Loucy (cell line): Measurements from ENCODE around the gene TBC1D1.

Source experiments
- H2AFZ ChIP-seq: fragments of 200-600 bp; sonication (generic); 2 replicates; pipeline ENCODE4 v1.6.0; 2016; ENCODE audit warnings: antibody characterized with exemption, mild to moderate bottlenecking, low read length, moderate library complexity
- H3F3A ChIP-seq: fragments of 200-600 bp; 2 replicates; pipeline ENCODE4 v1.6.0; 2016; ENCODE audit warnings: antibody characterized with exemption, low read depth, mild to moderate bottlenecking
- H3K27me3 ChIP-seq: fragments of 200-600 bp; sonication (generic); 2 replicates; pipeline ENCODE4 v1.6.1; 2014; ENCODE audit warnings: low read length, mild to moderate bottlenecking; ENCODE audit not compliant: insufficient read depth, poor library complexity, severe bottlenecking
- H3K36me3 ChIP-seq: fragments of 200-600 bp; sonication (generic); 2 replicates; pipeline ENCODE4 v1.6.1; 2016; ENCODE audit warnings: low read length; ENCODE audit not compliant: insufficient read depth
- H3K4me1 ChIP-seq: fragments of 200-600 bp; sonication (generic); 2 replicates; pipeline ENCODE4 v1.5.1; 2014; ENCODE audit warnings: low read length, mild to moderate bottlenecking; ENCODE audit not compliant: insufficient read depth, poor library complexity, severe bottlenecking
- H3K4me2 ChIP-seq: fragments of 200-600 bp; sonication (generic); 2 replicates; pipeline ENCODE4 v1.6.0; 2014; ENCODE audit warnings: antibody characterized with exemption, low read length, low read depth, mild to moderate bottlenecking; ENCODE audit not compliant: poor library complexity, severe bottlenecking
- H3K4me3 ChIP-seq: fragments of 200-600 bp; sonication (generic); 2 replicates; pipeline ENCODE4 v1.5.1; 2014; ENCODE audit warnings: low read length, mild to moderate bottlenecking, mixed read lengths; ENCODE audit not compliant: poor library complexity, severe bottlenecking
- H3K79me2 ChIP-seq: fragments of 200-600 bp; sonication (generic); 2 replicates; pipeline ENCODE4 v1.6.1; 2014; ENCODE audit warnings: low read length; ENCODE audit not compliant: insufficient read depth
- H3K9ac ChIP-seq: fragments of 200-600 bp; sonication (generic); 2 replicates; pipeline ENCODE4 v1.6.0; 2014; ENCODE audit warnings: mild to moderate bottlenecking, low read depth, low read length, moderate library complexity; ENCODE audit not compliant: poor library complexity, severe bottlenecking
- H3K9me2 ChIP-seq: fragments of 200-600 bp; sonication (generic); replicated peaks from 2 replicates; pipeline ENCODE4 v1.6.1; 2016; ENCODE audit warnings: low read depth, low read length, mixed read lengths
- H3K9me3 ChIP-seq: fragments of 200-600 bp; sonication (generic); 2 replicates; pipeline ENCODE4 v1.6.1; 2014; ENCODE audit warnings: mild to moderate bottlenecking, antibody characterized with exemption, low read length, low read depth; ENCODE audit not compliant: insufficient read depth
- H4K20me1 ChIP-seq: fragments of 200-600 bp; sonication (generic); 2 replicates; pipeline ENCODE4 v1.6.0; 2014; ENCODE audit warnings: antibody characterized with exemption, low read length, mild to moderate bottlenecking; ENCODE audit not compliant: insufficient read depth, poor library complexity, severe bottlenecking
- EZH2phosphoT487 ChIP-seq: fragments of 200-600 bp; IDR thresholded peaks from 2 replicates; pipeline ENCODE4 v1.6.1; 2018; ENCODE audit warnings: antibody characterized with exemption, mild to moderate bottlenecking, moderate library complexity, borderline replicate concordance
- TF ChIP-seq, protein P1 (sequence below): fragments of 200-600 bp; sonication (generic); conservative IDR thresholded peaks from 2 replicates; pipeline ENCODE4 v1.5.1; 2014; ENCODE audit warnings: mild to moderate bottlenecking, antibody characterized with exemption, low read length

The TBC1D1 gene

DNA sequence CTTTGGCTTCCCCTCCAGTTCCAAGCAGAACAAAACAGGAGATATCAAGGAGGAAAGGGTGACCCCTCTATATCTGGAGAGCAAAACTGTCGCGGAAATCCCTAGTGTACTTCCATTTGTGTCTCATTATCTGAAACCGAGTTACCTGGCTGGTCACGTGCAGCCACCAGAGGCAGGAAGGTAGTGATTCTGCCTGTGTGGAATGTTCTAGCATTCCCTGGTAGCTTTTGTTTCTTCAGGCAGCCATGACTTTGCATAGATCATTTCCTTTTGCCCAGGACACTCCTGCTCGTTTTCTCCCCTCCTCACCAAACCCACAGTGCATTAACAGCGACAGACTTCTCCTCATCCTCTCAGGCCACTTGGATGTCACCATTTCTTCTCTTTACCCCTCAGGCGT, 177.2 kb downstream of the TBC1D1 start:
- Histone ChIP-seq H2AFZ (no peak overlapping the region), H3K4me3 (no peak overlapping the region), H3K79me2 (no peaks in the 10 kb centered on the region), H3K9me3 (no peaks in the 10 kb centered on the region), H3K4me1 (peaks cover 20% of the 10 kb centered on the region), H3K4me2 (no peak overlapping the region), H3K9ac (no peak overlapping the region), H3K27me3 (no peaks in the 10 kb centered on the region), H3K9me2 (no peaks in the 10 kb centered on the region), H3K36me3 (peaks cover 4% of the 10 kb centered on the region; the same call in 1 of the 2 replicates), H3F3A (no peaks in the 10 kb centered on the region), H4K20me1 (no peaks in the 10 kb centered on the region)
- TF ChIP-seq, protein P1, sequence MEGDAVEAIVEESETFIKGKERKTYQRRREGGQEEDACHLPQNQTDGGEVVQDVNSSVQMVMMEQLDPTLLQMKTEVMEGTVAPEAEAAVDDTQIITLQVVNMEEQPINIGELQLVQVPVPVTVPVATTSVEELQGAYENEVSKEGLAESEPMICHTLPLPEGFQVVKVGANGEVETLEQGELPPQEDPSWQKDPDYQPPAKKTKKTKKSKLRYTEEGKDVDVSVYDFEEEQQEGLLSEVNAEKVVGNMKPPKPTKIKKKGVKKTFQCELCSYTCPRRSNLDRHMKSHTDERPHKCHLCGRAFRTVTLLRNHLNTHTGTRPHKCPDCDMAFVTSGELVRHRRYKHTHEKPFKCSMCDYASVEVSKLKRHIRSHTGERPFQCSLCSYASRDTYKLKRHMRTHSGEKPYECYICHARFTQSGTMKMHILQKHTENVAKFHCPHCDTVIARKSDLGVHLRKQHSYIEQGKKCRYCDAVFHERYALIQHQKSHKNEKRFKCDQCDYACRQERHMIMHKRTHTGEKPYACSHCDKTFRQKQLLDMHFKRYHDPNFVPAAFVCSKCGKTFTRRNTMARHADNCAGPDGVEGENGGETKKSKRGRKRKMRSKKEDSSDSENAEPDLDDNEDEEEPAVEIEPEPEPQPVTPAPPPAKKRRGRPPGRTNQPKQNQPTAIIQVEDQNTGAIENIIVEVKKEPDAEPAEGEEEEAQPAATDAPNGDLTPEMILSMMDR = no peak
- TF ChIP-seq EZH2phosphoT487 = no peak

DNA sequence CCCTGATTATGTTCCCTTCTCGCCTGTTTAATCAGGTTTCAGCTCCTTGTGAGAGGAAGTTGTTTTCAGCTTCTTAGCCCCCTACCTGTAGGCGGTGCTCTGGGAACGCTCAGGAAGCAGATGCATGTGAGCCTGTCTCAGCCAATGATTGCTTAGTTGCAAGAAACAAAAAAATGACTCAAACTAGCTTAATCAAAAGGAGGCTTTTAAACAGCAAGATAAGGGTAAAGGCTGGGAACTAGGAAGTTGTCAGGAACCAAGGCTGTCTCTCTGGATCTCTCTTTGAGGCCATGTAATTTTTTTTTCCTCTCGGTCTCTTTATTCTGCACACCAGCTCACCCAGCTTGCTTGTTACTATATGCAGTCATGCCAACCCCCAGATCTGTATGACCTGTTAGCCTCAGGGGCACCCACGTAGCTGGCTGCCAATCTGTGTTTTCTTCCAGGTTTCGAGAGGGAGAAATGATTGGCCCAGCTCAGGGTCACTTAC, 178.4 kb downstream of the TBC1D1 start:
- no peaks in the 10 kb centered on the region for H3K27me3 ChIP-seq
- H3K4me1 ChIP-seq = peaks cover 20% of the 10 kb centered on the region
- no peaks in the 10 kb centered on the region for H3K9me3 ChIP-seq
- H3K4me2 ChIP-seq = no peak overlapping the region
- no peak overlapping the region for H3K4me3 ChIP-seq
- no peaks in the 10 kb centered on the region for H4K20me1 ChIP-seq
- no peak overlapping the region for H2AFZ ChIP-seq
- H3K36me3 ChIP-seq = peaks cover 12% of the 10 kb centered on the region; the same call in 1 of the 2 replicates
- no peaks in the 10 kb centered on the region for H3K79me2 ChIP-seq
- TF ChIP-seq, protein P1 = peak; percentile 63
- TF ChIP-seq EZH2phosphoT487 = no peak
- no peaks in the 10 kb centered on the region for H3K9me2 ChIP-seq
- H3K9ac ChIP-seq = no peak overlapping the region
- no peaks in the 10 kb centered on the region for H3F3A ChIP-seq

DNA sequence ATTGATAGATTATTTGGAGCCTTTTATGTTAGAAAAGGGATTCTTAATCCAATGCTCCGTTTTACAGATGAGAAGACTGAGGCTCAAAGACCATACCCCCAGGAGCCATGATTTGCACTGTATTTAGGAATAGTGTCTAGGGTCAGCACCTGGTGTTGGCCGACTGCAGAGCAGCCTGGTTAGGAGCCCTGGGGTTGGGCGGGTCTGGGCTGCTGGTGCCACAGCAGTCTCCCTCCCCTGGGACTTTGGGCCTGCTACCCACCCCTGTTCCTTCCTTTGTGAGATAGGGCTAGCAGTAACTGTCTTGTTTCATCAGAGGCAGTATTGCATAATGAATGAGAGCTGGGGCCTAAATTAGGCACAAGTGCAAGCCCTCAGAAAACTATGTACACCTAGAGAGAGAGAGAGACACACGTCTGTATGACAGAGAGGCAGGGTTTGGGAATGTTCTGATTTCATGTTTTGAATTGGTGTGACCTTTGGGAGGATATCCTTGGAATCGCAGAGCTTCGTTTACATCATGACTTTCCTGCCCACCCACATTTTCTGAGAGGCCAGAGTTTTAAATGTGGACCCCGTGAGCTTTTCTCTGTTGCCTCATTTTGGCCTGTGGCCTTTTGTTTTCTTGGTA, 181.0 kb downstream of the TBC1D1 start:
- Histone ChIP-seq H3K36me3 (peaks cover 12% of the 10 kb centered on the region; the same call in 1 of the 2 replicates), H3K9me2 (no peaks in the 10 kb centered on the region)

More for the DNA sequence above, 181.0 kb downstream of the TBC1D1 start:
- no peaks in the 10 kb centered on the region for H3K79me2 ChIP-seq
- H3K27me3 ChIP-seq = no peaks in the 10 kb centered on the region
- no peak overlapping the region for H3K4me2 ChIP-seq
- no peaks in the 10 kb centered on the region for H3K9me3 ChIP-seq
- H2AFZ ChIP-seq = no peak overlapping the region
- TF ChIP-seq EZH2phosphoT487 = no peak
- TF ChIP-seq, protein P1 = no peak
- no peaks in the 10 kb centered on the region for H4K20me1 ChIP-seq
- H3F3A ChIP-seq = no peaks in the 10 kb centered on the region
- peaks cover 20% of the 10 kb centered on the region for H3K4me1 ChIP-seq
- H3K9ac ChIP-seq = no peak overlapping the region
- H3K4me3 ChIP-seq = no peak overlapping the region
